NCI-H345 treated with DMSO at 0.1 percent for 48 hours (cell line): ENCODE measurements around the gene ROBO3.

Experiments used
- DNase-seq: peaks from one replicate; lab custom pipeline; 2025; ENCODE audit not compliant: unreplicated experiment; lab: John Stamatoyannopoulos, UW

The ROBO3 gene

DNA sequence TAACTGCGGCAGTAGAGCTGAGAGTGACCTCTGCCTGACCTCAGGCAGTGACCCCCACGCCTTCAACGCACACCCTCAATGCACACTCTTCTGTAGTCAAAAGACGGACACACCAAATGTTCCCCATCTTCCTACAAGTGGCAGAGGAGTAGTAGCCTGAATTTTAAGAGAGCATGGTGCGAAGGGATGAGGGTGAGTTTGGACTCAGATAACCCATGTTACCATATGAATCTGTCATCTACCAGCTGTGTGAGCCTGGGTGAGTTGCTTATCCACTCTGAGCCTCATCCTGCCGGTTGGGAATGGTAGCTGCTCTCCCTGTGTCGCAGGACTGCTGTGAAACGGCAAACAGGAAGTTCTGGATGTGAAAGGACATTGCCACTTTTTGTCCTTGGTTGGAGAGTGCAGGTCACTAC lies 20.6 kb upstream of the ROBO3 start:
- DNase-seq: no peak

DNA sequence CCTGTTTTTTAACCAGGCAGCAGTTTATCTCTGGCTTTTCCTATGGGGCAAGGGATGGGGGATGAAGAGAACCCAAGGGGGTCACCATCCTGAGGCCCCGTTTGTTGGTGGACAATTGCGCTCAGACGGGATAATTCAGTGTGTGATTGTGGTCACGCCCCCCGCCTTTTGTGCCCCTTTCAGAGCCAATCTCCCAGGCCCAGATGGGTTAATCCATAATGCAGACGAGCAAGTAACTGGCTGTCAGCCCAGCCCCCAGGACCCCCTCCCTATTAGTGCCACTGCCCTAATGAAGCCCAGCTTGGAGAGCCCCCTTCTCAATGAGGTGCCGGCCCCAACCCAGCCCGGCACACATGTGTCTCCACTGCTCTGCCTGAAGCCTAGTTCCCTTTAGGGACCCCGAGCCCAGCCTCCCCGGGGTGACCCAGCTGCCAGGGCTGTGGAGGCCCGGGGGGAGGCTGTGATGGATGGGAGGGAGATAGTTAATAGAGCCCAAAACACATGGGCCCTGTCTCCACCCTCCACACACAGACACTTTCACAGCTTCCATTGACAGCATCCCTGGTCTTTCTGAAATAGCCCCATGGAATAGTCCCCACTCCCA lies 19.1 kb upstream of the ROBO3 start:
- DNase-seq: no peak

DNA sequence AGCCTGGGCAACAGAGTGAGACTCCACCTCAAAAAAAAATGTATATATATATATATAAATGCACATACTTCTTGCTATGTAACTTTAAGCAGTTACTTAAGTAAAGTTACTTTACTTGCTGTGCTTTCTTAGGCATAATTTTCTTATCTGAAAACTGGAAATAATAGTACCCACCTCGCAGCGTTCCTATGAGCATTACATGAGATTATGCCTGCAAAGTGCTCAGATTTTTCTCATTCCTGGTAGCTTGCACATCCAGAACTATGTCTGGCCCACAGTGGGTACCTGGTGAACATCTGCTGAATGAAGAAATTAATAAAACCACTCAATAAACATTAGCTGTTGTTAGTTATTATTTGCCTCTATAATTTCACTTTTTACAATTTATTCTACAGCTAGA lies 6.1 kb upstream of the ROBO3 start:
- DNase-seq: no peak

DNA sequence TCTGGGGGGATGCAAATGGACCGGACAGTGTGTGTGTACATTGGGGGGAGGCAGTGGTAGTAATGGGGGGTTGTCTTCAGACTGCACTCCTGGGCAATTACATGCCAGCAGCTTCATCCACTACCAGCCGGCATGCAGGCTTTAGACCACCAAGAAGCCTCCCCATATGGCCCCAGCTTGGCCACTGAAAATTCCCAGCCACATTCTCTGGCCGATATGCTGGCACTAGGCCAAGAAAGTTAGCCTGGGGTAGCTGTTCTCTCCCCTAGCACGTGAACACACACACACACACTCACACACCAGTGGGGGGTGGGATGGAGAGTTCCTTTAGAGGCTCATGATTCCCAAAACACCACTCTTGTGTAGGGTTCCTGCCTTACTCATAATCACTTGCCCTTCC lies 3.6 kb upstream of the ROBO3 start:
- DNase-seq: no peak

DNA sequence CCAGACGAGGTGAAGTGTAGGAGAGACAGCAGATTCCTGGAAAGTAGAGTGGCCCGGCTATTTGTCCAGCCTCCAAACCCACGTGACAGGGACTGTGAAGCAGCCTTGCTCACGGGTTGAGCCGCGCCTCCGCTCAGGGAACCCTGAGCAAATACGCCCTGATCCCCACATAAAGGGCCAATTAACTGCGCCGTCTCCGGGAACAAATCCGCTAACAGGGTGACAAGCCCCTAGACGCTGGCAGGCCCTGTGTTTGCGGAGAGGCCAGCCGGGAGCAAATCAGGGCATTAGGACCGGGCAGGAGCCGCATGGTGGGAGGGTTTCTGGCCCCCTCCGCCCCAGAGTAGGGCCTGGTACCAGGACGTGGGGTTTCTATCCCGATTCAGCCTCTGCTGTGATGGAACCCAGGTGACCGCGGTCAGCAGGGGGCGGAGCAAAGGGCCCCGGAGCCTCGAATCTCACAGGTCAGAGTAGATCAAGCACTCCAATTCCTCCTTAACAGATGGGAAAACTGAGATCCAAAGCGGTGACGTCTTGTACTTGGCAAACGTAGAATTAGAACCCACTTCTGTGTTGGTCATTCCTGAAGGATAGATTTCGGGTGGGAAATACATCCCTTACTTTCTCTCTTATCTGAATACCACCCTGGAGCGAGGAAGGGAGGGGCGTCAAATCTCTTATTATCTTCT lies 2.0 kb upstream of the ROBO3 start:
- DNase-seq: no peak

DNA sequence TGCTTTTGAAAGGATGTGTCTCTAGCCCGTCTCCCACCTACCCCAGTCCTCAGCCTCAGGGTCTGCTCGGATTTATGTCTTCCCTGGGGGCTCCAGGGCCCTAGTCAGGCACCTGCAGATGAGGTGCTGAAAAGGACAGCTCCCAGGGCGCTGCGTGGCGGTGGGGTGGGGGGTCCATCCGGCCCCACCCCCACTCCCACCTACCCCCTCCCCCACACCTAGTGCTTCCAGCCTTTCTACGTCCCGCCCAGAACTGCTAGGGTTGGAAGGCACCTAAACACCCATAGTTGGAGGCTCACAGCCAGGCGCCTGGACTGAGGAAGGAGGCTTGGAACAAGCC lies 1.4 kb upstream of the ROBO3 start:
- no peak for DNase-seq

DNA sequence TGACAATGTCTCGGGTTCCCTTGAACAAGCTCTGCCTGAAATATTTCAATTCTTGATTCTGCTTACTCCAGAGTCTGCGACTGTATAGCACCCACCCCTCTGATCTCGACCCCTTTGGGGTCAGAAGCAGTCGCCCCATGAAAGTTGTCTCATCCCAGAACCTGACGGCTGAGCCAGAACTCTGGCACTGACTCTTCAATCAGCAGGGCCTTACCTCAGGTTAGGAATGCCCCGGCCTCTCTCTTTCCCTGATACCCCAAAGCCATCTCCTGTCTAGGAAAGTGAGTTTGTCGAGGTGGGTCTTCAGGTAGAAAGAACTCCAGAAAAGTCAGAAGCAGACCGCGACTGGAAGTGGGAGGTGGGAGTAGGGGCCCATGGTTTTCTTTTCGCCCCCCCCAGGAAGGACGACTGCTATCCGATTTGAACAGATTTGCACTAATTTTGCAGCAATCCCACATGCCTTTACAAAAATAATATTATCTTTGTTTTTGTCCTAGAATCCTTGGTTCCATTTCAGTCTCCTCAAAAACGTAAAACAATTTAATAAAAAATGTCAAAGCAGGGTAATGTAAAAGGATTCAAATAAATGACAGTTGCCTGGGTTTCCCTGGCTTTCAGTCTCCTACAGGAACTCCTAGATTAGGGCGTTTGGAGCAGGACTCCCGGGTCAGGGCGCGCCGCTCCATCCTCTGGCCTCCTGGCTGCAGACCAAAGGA lies 898 bp upstream of the ROBO3 start:
- no peak for DNase-seq

DNA sequence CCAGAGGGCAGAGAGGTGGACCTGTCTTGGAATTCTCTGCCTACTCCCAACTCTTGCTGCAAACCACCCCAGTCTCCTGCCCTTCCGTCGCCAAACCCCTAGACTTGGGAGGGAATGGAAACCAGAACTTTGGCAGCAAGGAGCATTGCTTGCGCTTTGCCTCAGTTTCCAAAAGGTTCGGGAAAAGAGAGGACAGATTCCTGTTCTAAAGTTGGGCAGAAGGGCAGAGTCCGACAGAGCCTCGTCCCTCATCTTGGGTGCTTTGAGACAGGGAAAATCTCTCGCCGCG lies 396 bp upstream of the ROBO3 start:
- DNase-seq: no peak

DNA sequence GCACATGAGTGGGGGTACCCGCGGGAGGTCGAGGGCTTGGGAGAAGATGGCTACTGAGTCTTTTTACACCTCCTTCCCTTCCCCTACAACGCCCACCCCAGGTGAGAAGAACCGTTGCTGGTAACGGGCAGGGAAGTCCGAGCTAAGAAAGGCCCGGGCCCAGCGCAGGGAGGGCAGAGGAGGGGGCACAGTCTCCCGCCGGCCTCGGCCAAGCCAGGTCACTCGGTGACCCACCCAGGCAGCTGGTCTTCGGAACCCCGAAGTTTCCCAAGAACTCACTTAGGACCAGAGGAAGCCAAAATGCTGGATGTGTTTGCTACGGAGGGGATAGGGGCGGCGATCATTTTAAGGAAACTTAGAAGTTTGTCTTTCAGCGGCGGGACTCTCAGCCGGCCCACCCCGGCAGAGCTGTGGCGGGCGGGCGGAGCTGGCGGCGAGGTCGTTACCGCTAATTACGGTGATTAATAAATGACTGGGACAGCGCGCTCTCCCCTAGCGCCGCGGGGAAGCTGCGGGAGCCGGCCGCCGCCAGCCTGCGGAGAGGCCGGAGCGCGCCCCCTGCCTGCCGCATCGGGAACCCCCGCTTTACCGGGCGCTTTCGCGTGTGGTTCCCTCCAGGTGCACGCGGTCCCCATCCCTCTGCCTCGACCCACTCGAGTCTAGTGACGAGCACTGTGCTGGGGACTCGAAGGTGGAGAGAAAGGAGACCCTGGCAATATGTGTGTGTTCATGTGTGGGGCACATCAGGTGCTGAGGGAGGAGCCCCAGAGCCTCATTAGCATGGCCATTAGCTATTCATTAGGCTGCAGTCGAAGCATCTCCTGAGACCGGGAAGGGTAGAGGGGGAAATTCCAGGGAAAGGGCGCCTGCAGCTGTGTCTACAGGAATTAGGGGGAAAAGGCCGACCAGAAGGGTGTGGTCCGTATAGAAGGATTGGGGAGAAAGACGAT lies 945 bp downstream of the ROBO3 start:
- DNase-seq: no peak

DNA sequence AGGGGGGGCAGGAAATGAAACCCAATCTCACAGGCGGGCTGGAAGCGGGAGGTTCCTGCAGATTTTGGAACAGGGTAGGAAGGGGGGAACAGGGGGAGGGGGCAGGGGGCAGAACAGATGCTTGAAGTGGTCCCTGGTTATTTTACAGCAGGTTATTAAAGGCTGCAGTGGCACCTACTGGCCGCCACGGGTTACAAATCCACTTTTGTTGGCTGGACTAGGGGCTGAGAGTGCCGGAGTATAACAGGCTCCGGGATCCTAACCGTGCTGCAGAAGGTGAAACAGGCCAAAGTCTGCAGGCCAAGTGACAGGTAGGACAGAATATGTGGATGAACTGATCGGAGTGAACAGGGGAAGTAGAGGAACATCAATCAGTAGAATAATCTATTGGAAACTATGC lies 2.5 kb downstream of the ROBO3 start:
- DNase-seq: no peak

DNA sequence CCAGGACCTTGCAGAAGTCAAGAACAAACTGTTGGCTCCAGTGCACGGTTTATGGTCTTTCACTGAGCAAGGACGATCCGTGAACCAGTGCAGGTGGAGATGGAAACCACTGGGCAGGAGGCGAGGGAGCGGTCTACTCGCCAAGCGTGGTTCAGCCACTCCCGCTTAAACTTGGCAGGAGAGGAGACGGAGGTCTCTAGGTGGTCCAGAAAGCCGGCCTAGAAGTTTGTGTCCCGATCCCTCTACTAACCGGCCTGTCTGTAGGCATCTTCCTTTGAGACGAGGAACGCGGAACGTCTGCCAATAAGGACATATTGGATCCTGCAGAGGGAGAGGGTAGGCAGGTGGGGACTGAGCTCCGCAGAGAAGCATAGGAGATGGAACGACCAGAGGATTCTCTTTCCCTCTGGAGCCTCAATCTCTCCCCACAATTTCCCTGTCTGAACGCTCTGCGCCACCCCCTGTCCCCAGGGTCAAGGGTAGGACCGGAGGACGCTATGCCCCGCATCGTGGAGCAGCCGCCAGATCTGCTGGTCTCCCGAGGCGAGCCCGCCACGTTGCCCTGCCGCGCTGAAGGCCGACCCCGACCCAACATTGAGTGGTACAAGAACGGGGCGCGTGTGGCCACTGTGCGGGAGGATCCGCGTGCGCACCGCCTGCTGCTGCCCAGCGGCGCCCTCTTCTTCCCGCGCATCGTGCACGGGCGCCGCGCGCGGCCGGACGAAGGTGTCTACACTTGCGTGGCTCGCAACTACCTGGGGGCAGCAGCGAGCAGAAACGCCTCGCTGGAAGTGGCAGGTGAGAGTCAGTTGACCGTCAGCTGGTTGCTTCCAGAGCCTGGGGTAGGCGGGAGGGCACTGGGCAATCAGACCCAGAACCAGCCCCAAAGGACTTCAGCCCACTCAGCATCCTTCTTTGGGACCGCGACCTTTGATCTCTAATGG lies 3.4 kb downstream of the ROBO3 start:
- DNase-seq: no peak

DNA sequence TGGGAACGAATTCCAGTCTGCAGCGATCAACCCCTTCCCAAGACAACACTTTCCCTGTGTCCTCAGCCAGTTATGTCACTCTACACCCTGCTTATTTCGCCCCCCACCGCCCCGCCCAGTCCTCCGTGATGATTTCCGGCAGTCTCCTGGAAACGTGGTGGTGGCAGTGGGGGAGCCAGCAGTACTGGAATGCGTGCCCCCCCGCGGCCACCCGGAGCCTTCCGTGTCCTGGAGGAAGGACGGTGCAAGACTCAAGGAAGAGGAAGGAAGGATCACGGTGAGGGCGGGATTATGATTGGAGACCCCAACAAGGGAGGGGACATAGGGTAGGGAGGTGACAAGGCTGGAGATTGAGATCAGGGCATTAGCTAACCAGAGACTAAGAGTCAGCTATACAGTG lies 4.1 kb downstream of the ROBO3 start:
- DNase-seq: no peak

DNA sequence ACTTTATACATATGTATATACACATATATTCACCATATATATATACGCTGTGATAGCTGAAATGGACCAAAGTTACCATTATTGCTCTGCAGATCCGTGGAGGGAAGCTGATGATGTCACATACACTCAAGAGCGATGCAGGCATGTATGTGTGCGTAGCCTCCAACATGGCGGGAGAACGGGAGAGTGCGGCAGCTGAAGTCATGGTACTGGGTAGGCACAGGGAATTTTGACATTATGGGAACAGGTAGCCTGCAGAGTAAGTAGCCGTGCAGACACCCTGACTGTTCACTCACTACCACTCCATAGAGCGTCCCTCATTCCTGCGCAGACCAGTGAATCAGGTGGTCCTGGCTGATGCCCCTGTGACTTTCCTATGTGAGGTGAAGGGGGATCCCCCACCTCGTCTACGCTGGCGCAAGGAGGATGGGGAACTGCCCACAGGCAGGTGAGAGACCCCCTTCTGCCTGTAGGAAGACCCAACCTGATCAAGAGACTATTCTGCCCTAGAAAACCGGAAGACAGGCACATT lies 4.7 kb downstream of the ROBO3 start:
- DNase-seq: no peak

DNA sequence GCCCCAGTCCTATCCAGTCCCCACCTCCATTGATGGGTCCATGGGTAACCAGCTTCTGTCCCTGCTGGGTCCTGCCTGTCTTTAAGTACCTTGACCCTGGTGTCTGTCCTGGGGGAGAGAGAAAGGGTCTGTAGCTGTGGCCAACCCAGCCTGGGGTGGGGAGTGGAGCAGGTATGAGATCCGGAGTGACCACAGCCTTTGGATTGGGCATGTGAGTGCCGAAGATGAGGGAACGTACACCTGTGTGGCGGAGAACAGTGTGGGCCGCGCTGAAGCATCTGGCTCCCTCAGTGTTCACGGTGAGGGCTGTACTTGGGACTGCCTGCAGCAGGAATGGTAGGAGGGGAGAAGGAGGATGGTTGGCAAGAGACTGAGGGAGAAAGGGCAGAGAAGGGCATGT lies 5.2 kb downstream of the ROBO3 start:
- no peak for DNase-seq

DNA sequence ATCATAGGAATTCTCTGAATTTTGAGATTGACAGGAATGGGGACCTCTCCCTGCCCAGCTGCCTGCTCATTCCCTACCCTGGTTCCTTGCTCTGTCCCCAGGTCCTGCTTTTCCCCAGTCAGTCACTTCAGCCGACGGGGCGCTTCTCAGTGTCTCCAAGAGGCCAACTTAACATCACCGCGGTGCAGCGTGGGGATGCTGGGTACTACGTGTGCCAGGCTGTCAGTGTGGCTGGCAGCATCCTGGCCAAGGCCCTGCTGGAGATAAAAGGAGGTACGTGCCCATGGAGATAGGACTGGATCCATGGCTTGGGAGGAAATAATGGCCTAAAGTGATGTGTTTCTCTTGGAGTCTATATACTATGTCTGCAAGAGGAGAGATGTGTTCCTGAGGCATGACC lies 7.0 kb downstream of the ROBO3 start:
- DNase-seq: no peak

DNA sequence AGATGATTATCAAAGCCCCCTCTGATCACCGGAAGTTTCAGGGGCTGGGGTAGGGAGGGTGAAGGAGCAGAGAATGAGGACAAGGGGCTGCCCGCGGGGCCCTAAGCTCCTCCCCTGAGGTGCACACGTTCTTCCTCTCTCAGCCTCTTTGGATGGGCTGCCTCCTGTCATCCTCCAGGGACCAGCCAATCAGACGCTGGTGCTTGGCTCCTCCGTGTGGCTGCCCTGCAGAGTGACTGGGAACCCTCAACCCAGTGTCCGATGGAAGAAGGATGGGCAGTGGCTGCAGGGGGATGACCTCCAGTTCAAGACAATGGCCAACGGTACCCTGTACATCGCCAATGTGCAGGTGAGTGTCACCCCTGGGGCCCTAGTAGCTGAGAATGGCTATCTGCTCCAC lies 7.5 kb downstream of the ROBO3 start:
- no peak for DNase-seq

DNA sequence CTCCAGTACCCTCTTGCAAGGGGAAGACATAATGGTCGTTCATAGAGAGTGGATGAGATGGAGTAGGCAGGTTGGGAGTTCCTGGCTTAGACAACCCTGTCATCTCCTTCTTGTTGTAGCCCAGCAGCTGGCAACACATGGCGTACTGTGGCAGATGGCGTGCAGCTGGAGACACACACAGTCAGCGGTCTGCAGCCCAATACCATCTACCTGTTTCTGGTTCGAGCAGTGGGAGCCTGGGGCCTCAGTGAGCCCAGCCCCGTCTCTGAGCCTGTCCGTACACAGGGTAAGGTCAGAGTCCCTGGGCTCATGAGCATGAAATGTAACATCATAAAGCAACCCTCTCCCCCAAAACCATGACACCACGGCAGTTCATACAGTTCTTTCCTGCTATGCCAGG lies 8.7 kb downstream of the ROBO3 start:
- DNase-seq: no peak

DNA sequence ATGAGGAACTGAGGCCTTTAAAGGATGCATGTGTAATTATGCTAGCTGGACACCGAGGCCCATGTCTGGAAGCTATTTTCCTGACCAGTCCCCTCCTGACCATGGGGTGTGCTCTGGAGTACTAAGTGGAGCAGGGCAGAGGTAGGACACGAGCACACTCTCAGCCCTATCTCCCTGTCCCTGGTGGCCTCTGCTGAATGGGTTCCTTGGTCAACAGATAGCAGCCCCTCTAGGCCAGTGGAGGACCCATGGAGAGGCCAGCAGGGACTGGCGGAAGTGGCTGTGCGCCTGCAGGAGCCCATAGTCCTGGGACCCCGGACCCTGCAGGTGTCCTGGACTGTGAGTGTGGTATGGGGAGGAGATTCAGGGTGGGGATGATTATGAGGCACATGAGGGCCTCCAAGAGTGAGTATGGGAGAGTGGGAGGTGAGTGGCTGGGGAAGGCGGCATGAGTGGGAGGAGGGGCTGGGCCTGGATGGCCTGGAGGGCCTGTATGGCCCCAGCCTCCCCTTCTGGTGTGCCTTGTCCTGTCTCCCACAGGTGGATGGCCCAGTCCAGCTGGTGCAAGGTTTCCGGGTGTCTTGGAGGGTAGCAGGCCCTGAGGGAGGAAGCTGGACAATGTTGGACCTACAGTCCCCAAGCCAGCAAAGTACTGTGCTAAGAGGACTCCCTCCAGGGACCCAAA lies 9.5 kb downstream of the ROBO3 start:
- no peak for DNase-seq

DNA sequence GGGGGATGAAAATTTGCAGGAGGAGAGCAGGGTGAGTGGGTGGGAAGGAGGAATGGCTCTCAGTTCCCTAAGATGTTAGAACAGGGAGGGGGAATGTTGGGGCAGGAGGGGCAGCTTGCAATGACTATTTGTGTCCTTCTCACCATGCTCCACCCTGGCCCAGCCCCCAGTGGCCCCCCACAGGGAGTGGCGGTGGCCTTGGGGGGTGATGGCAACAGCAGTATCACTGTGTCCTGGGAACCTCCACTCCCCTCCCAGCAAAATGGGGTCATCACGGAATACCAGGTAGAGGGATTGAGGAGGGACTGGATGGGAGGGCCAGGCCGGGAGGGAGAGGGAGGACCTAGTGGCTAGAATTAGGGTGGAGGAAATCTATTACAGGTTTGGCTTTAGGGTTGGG lies 10.2 kb downstream of the ROBO3 start:
- no peak for DNase-seq
